Endothelial cell of umbilical vein (primary cell): Measurements from ENCODE around the gene KLF1. TPM values are rescaled to one million over a fixed set of nuclear protein-coding genes. Genes with fewer than 3 reads are reported as not detected.
A peak's percentile ranks its signal among the peaks of the same experiment; 100 is the strongest.

Experiments
- BruUV-seq: library from RNA; stranded (reverse); fragments of 400-500 nt; replicated peaks from 2 replicates; lab custom pipeline; 2021; lab: Mats Ljungman, UMichigan
- CTCF ChIA-PET: fragments of 300-600, 350-600 bp; sonication (Branson Sonifier 250); formaldehyde crosslinking; loops from one replicate; lab custom pipeline; 2021; ENCODE audit warnings: antibody characterized with exemption, inconsistent platforms; lab: Charles Lee
- POLR2A ChIA-PET: fragments of 300-600, 350-600 bp; sonication (Branson Sonifier 250); formaldehyde crosslinking; loops from one replicate; lab custom pipeline; 2021; ENCODE audit warnings: antibody characterized with exemption, inconsistent platforms; lab: Charles Lee
- DNase-seq: peaks from one replicate; pipeline ENCODE4 v3.0.0-alpha.2; 2011; ENCODE audit warnings: low read depth, low spot score
- FAIRE-seq: peaks from 2 replicates; lab custom pipeline; 2011; peaks lifted over from hg19 to GRCh38; lab: Jason Lieb, UNC
- H2AFZ ChIP-seq: 2 replicates; pipeline ENCODE4 v1.6.0; 2012; ENCODE audit warnings: low read depth, low read length, control low read depth, inconsistent platforms
- H3K27ac ChIP-seq: 2 replicates; pipeline ENCODE4 v1.5.1; 2011; ENCODE audit warnings: low read depth, mild to moderate bottlenecking, control low read depth, low read length, moderate library complexity; ENCODE audit not compliant: insufficient read depth
- H3K27me3 ChIP-seq, 2 experiments: 2 replicates each; pipeline versions ENCODE4 v1.6.0 to v1.6.1; 2011; ENCODE audit warnings: low read length in 2 of 2, mixed read lengths in 1 of 2; ENCODE audit not compliant: control insufficient read depth in 2 of 2, insufficient read depth in 2 of 2
- H3K36me3 ChIP-seq, 2 experiments: 2 replicates in 1 of 2; 3 replicates in 1 of 2; pipeline ENCODE4 v1.5.1; 2011; ENCODE audit warnings: low read length in 2 of 2, mild to moderate bottlenecking in 1 of 2, moderate library complexity in 1 of 2; ENCODE audit not compliant: control insufficient read depth in 2 of 2, insufficient read depth in 2 of 2; ENCODE audit errors: extremely low read depth in 1 of 2
- H3K4me1 ChIP-seq: 3 replicates; pipeline ENCODE4 v1.5.1; 2011; ENCODE audit warnings: mild to moderate bottlenecking, low read length; ENCODE audit not compliant: control insufficient read depth, insufficient read depth; ENCODE audit errors: extremely low read depth
- H3K4me2 ChIP-seq: 2 replicates; pipeline ENCODE4 v1.6.1; 2011; ENCODE audit warnings: low read length, control low read depth, mixed read lengths; ENCODE audit not compliant: insufficient read depth
- H3K4me3 ChIP-seq, 3 experiments: fragments of 200-600 bp in 1 of 3; sonication (generic), shearing (Covaris generic) in 1 of 3; replicated peaks in 1 of 3; 2 replicates each; pipeline ENCODE4 v1.5.1; 2011 to 2016; ENCODE audit warnings: control low read depth in 3 of 3, low read length in 3 of 3, mild to moderate bottlenecking in 2 of 3, inconsistent platforms in 1 of 3, low read depth in 1 of 3, moderate library complexity in 1 of 3; ENCODE audit not compliant: insufficient read depth in 1 of 3
- H3K79me2 ChIP-seq: 2 replicates; pipeline ENCODE4 v1.6.0; 2012; ENCODE audit warnings: low read length, inconsistent platforms; ENCODE audit not compliant: control insufficient read depth, insufficient read depth
- H3K9ac ChIP-seq: replicated peaks from 2 replicates; pipeline ENCODE3; 2011; ENCODE audit warnings: low read length, control low read depth; ENCODE audit not compliant: insufficient read depth; ENCODE audit errors: extremely low read depth
- H3K9me1 ChIP-seq: replicated peaks from 3 replicates; pipeline ENCODE4 v1.6.0; 2011; ENCODE audit warnings: mild to moderate bottlenecking, low read length; ENCODE audit not compliant: control insufficient read depth, insufficient read depth; ENCODE audit errors: extremely low read depth
- H3K9me3 ChIP-seq: replicated peaks from 2 replicates; pipeline ENCODE4 v1.5.1; 2012; ENCODE audit warnings: low read length, inconsistent platforms; ENCODE audit not compliant: control insufficient read depth, insufficient read depth
- H4K20me1 ChIP-seq: replicated peaks from 2 replicates; pipeline ENCODE3; 2011; ENCODE audit warnings: mild to moderate bottlenecking, low read length; ENCODE audit not compliant: control insufficient read depth, insufficient read depth; ENCODE audit errors: extremely low read depth
- CTCF ChIP-seq, 2 donors: IDR thresholded peaks; 1 replicate in 1 of 2; 2 replicates in 1 of 2; pipeline ENCODE4 v1.5.1; 2011; ENCODE audit warnings: low read length in 2 of 2, mild to moderate bottlenecking in 2 of 2, moderate library complexity in 2 of 2, control low read depth in 1 of 2, inconsistent platforms in 1 of 2, low read depth in 1 of 2; ENCODE audit not compliant: insufficient read depth in 1 of 2; ENCODE audit errors: extremely low read depth in 1 of 2
- EZH2 ChIP-seq: IDR thresholded peaks from 2 replicates; pipeline ENCODE4 v1.6.1; 2012; ENCODE audit warnings: borderline replicate concordance, low read depth, mild to moderate bottlenecking, moderate library complexity, low read length, inconsistent platforms; ENCODE audit not compliant: severe bottlenecking
- FOS ChIP-seq: IDR thresholded peaks from 2 replicates; pipeline ENCODE4 v1.6.1; 2011; ENCODE audit warnings: mild to moderate bottlenecking, low read length, moderate library complexity, borderline replicate concordance; ENCODE audit not compliant: insufficient read depth
- GATA2 ChIP-seq: IDR thresholded peaks from 2 replicates; pipeline ENCODE4 v1.7.0; 2011; ENCODE audit warnings: low read depth, mild to moderate bottlenecking, moderate library complexity, mixed read lengths, low read length; ENCODE audit not compliant: insufficient read length, insufficient read depth
- JUN ChIP-seq: IDR thresholded peaks from 2 replicates; pipeline ENCODE4 v1.6.1; 2011; ENCODE audit warnings: borderline replicate concordance, low read depth; ENCODE audit not compliant: insufficient read length, insufficient read depth
- MAX ChIP-seq: IDR thresholded peaks from 2 replicates; pipeline ENCODE4 v1.6.1; 2011; ENCODE audit not compliant: insufficient read depth, insufficient read length
- MYC ChIP-seq: IDR thresholded peaks from one replicate; pipeline ENCODE4 v1.6.1; 2011; ENCODE audit warnings: mild to moderate bottlenecking, low read depth, low read length
- POLR2A ChIP-seq: IDR thresholded peaks from 2 replicates; pipeline ENCODE4 v1.6.1; 2012; ENCODE audit warnings: low read depth, mild to moderate bottlenecking, control low read depth, low read length
- POLR2AphosphoS5 ChIP-seq: IDR thresholded peaks from 2 replicates; pipeline ENCODE4 v1.6.1; 2012; ENCODE audit warnings: low read depth, mild to moderate bottlenecking, control low read depth, low read length, moderate library complexity; ENCODE audit not compliant: insufficient read depth
- dilution Hi-C: fragments of 300-500 bp; cut with MboI; formaldehyde crosslinking; loops from one replicate; pipeline ENCODE4 v1.15.0; 2019; ENCODE audit warnings: low sequenced_read_pairs; ENCODE audit not compliant: extremely low pct_ligation_motif_present
- intact Hi-C: fragments of 100-400 bp; cut with micrococcal nuclease; formaldehyde crosslinking; loops from one replicate; pipeline ENCODE4 v1.10.0; 2022
- polyA plus RNA-seq, 4 experiments: library from polyadenylated mRNA; depleted of rRNA in 3 of 4; stranded (reverse) in 3 of 4; unstranded in 1 of 4; fragments of >200 nt; gene quantifications; 2 replicates each; pipeline versions ENCODE4 v1.2.1 to v1.2.3, GENCODE V29; 2011 to 2012; ENCODE audit warnings: missing spikeins in 1 of 4
- total RNA-seq: library from RNA; stranded (reverse); gene quantifications from 2 replicates; pipeline ENCODE4 v1.2.3, GENCODE V29; 2021

Gene KLF1
- total and polyA plus RNA-seq, 2 donors (not counting 3 experiments of a cell fraction or from before 2014, with no cell fraction given) = not detected

- no peak for DNase-seq
- H4K20me1 ChIP-seq = no peaks in the 10 kb centered on the region
- peak overlapping the region; percentile 26 to 82 (median 56) for H3K4me3 ChIP-seq
- peak overlapping the region; percentile 45 for H2AFZ ChIP-seq
- intact Hi-C loops = loop anchor here (1.0 to 10.0 kb wide), 2 partner anchors 13 to 148 kb away; partner anchors contain the start of gene SYCE2
- no TSS peak for BruUV-seq
- H3K79me2 ChIP-seq = peaks cover 21% of the 10 kb centered on the region
- FAIRE-seq = no peak
- H3K4me2 ChIP-seq = peak overlapping the region; percentile 78
- no peak for TF ChIP-seq POLR2A
- TF ChIP-seq GATA2 = no peak
- TF ChIP-seq MYC = no peak
- no peak for TF ChIP-seq JUN
- TF ChIP-seq FOS = no peak
- no peak for TF ChIP-seq EZH2
- no peak for TF ChIP-seq CTCF (IDR thresholded peaks at IDR 0.05; ENCODE audit: extremely low read depth in 1 of 2, insufficient read depth in 1 of 2, low read depth in 1 of 2, low read length in 2 of 2)
- TF ChIP-seq POLR2AphosphoS5 = no peak
- TF ChIP-seq MAX = no peak
- CTCF ChIA-PET = interaction anchor here (0.6 to 3.0 kb wide), 6 partner anchors 18 to 172 kb away, joined by 3 to 11 read pairs (median 3); partner anchors contain the start of gene GCDH
- peak overlapping the region; percentile 27 for H3K27ac ChIP-seq
- peak overlapping the region; percentile 66 for H3K9ac ChIP-seq
- H3K27me3 ChIP-seq = no peaks in the 10 kb centered on the region
- dilution Hi-C loops = no loop called here
- peaks cover 6 to 21% of the 10 kb centered on the region in 2 experiments for H3K36me3 ChIP-seq
- POLR2A ChIA-PET = interaction anchor here (2.2 kb wide), 1 partner anchor 13 kb away, joined by 6 read pairs; the partner anchor contains the start of gene SYCE2
- no peaks in the 10 kb centered on the region for H3K9me3 ChIP-seq
- peaks cover 13% of the 10 kb centered on the region for H3K4me1 ChIP-seq
- H3K9me1 ChIP-seq = no peaks in the 10 kb centered on the region
These were observed 45.6 kb upstream of the KLF1 start for GRCh38 chr19:12932392-12933286.
